ENCODE data around the gene TNIP1.

GRCh38 chr5:151020304-151021110, 60.3 kb downstream of the TNIP1 start, which contains the start of gene GPX3:
- TF ChIP-seq CTCF (conservative IDR thresholded peaks at IDR 0.05) = no peak
- TF ChIP-seq EZH2 (IDR thresholded peaks at IDR 0.05; ENCODE audit: low read depth) = no peak
